HG02884 (cell line): ENCODE measurements around the gene ANKRD11.
A peak's percentile ranks its signal among the peaks of the same experiment; 100 is the strongest.
"Not testable (repeated sequence)": the region's sequence is repeated elsewhere in the genome, so short reads cannot be mapped to it uniquely, and the experiment has no call there.

Experiments used
- ATAC-seq: cut with Tn5 transposase; IDR thresholded peaks from one replicate; pipeline ENCODE4 v1.9.1; 2021; ENCODE audit warnings: mild to moderate bottlenecking, moderate library complexity; ENCODE audit not compliant: unreplicated experiment

Gene ANKRD11

DNA sequence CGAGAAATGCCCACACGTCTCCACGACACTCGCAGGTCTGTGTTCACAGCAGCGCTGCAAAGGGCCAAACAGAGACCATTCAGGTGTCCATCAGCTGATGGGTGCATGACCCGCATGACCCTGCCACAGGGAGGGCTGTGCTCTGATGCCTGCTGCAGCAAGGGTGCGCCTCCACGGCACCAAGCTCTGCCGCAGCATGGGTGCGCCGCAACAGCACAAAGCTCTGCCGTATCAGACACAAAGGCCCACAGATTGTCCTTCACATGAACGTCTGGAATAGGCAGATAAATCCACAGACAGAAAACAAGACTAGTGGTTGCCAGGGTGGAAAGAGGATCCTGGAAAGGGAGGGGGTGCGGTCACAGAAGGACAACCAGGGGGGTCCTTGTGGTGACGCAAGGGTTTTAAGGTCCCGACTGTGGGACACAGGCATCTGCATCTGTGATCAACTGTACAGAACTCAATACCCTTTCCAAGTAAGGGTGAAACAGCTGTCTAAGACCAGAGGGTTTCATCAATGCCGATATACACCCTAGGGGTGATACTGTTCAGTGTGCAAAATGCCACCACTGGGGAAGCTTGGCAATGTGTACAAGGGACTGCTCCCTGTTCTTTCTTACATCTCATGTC lies 121.0 kb downstream of the ANKRD11 start:
- no peak for ATAC-seq

DNA sequence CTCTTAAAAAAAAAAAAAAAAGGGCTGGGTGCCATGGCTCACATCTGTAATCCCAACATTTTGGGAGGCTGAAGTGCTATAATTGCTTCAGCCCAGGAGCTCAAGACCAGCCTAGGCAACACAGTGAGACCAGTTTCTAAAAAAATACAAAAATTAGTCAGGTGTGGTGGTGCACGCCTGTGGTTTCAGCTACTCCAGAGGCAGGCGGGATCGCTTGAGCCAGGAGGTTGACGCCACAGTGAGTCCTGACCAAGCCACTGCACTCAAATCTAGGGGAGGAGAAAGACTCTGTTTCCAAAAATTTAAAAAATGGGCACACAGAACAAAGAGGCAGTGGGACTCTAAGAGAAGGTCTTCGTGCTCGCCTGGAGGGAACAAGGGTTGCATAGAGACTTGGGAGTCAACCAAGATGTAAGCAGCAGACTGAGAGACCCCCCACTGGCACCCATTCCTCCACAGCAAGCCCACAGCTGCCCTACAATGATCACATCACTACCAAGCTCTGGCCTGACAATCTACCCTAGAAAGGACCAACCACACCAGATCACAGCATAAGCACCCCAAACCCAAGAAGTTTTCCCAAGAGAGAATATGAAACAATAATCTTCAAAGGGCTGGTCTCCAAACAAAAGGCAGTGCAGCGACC lies 121.6 kb downstream of the ANKRD11 start:
- ATAC-seq, result no peak

DNA sequence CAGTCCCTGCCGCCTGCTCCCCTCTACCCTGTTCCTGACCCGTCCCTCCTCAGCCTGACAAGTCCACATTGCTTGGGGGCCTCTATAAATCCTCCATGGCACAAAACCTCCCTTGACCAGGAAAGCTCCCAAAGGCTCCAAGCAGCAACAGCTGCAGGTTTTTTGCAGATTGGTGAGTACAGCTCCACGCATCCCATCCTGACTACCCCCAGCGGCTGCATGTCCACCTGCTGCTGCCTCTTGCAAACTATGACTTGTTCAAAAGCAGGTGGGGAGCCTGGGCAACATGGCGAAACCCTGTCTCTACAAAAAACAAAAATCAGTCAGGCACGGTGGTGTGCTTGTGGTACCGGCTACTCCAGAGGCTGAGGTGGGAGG lies 122.8 kb downstream of the ANKRD11 start:
- no peak for ATAC-seq

DNA sequence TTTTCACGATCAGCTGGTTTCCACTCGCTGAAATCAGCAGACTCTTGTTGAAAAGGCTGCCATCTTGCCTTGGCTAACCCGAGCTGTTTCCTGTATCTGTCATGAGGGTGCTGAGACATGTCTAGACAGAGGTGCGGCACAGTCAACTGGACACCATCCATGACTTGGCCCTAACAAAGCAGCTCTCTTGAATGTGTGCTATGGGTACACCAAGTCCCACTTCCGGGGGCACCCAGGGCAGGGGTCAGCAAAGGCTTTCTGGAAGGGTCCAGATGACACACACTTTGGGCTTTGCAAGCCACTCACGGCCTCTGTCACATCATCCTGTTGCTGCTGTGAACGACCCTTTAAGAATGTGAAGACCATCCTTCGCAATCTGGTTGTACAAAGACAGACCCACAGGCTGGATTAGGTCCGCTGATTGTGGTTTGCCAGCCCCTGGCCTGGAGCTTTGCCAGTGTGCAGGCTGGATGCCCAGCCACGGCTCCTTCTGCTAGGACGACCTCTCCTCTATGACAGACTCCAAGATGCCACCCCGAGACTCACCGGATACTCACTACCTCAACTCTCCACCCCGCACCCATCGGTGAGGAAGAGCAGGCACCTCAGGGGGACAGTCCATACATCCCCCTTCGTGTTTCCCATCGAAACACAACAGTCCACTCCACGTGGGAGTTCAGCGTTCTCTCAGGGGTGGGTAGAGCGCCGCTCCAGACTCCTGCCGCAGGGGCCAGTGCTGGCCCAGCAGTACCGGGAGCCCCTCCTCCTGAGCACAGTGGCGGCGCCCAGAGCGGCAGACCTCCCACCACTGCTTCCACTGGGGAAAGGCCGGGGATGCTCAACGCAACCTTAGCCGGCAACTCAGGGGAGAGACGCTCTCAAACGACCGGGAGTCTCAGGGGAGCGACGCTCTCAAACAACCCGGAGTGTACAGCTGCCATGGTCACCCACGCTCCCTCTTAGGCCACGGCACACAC lies 123.5 kb downstream of the ANKRD11 start:
- no peak for ATAC-seq

DNA sequence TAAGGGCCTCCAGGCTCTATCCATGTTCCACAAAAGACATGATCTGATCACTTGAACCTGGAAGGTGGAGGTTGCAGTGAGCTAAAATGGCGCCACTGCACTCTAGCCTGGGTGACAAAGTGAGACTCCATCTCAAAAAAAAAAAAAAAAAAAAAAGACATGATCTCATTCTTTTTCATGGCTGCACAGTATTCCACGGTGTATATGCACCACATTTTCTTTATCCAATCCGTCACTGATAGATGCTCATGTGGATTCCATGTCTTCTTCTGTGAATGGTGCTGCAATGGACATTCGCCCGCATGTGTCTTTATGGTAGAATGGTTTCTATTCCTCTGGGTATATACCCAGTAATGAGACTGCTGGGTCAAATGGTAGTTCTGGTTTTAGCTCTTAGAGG lies 124.4 kb downstream of the ANKRD11 start:
- no peak for ATAC-seq

DNA sequence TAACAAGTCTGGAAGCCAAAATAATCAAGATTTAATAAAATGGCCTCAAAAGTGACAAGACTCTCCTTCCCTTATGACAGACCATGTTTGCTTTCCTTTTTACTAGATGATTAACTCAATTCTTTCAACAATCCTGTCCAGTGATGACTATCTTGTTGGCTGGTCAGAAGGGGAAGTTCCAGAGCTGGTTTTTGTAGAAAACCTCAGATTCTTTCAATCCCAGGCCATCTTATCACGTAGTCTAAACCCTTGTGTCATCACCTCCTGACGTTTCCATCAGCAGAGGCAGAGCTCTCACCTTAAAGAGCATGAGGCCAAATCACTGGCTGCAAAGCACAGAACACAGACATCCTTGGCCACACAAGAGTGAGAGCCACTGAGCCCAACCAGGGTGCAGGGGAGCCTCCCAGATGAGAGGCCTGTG lies 125.3 kb downstream of the ANKRD11 start:
- ATAC-seq, result no peak

DNA sequence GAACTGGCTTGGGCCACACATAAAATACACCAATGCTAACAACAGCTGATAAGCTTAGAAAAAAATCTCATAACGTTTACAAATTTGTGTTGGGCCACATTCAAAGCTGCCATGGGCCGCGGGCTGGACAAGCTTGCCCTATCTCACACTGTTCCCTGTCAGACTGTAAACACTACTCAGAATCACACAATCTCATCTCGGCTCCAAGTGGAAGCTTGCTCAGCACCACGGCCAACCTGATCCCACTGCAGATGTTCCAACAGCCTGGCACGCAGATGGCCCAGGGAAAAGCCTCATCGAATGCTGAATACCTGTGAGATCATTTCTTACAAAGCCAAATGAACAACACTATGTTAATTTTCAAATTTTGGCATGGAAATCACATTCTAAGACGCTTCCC lies 125.8 kb downstream of the ANKRD11 start:
- no peak for ATAC-seq

DNA sequence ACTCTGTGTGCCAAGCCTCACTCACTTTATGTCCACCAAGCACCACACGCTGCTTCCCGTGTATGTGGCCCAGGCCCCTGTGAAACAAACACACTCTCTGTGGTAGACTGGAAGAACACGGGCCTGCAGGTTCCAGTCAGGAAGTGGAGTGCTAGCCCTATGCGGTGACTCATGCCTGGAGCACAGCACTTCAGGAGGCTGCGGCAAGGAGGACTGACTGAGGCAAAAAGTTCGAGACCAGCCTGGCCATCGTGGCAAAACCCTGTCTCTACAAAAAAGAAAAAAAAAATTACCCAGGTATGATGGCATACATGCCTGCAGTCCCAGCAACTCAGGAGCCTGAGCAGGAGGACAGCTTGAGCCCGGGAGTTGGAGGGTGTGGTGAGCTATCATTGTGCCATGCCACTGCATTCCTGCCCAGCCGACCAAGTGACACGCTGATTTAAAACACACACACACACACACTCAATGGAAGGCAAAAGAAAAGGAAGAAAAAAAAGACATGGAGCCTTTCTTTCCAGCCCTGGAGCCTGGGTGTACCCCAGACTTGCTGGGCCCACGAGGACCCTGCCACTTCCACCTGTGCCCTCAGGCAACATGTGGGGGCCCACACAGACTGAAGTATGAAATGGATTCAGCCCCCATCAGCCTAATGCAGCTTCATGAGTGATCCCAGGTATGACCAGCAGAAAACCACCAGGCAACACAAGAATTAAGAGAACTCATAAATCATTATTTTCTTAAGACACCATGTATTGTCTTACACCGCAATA lies 126.6 kb downstream of the ANKRD11 start:
- no peak for ATAC-seq

DNA sequence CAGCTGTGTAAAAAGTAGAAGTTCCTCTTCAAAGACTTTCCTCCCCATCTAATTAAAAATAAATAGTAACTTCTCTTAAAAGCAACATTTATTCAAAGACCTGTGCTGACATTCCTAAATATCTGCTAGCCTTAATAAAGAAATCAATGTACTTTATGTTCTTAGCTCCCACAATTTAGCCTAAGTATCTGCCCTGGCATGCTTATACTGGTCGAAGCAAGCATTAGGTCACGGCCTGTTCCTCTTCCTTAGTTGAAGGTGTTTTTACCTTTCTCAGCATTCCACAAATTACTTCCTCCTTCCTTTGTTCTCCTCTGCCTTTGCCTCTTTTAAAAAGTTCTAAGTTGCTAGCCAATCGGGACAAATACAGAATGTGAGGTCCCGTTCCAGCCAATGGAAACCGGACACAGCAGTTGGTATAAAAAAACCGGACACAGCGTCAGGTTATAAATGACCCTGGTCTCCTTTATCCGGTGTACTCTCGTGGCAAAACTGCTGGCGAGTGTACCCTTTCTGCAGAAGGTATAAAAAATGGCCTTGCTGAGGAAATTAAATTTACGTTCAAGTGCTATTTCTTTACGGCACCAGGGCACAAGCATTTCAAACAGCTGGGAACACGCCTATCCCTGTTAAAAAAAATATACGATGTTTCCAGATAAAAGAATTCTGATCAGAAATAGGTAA lies 127.7 kb downstream of the ANKRD11 start:
- ATAC-seq, result not testable (repeated sequence)

DNA sequence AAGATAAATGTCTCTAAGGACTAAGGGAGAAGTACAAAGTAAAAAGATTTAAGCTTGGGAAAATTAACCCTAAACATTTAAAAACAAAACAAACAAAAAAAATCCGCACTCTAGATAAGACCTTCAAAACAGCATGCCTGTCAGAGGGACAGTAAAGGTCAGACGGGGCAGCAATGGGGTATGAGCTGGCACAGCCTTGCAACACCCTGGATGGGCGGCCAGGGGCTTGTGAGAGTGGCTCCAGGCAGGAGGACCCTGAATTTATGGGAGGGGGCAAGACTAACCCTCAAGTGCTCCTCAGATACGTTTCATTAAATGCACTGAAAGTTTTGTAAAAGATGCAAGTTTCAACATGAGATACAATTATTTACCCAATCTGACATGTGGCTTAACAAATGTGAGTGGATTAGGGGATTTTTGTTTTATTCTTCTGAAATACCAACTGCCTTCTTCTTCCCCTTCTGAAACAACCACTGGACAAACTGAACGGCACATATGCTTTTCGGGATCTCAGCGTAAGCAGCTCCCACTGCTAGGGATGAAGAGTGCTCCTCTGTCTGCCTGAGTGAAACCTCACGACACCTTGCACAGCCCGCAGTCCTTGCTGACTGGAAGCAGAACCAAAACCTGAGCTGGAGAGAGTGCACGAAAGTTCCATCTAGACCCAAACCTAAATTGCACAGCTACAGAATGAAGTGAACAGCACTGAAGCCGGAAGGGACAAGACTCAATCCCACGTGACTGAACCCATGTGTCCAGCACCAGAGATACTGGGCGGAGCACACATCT lies 128.4 kb downstream of the ANKRD11 start:
- ATAC-seq, result peak; percentile 43

DNA sequence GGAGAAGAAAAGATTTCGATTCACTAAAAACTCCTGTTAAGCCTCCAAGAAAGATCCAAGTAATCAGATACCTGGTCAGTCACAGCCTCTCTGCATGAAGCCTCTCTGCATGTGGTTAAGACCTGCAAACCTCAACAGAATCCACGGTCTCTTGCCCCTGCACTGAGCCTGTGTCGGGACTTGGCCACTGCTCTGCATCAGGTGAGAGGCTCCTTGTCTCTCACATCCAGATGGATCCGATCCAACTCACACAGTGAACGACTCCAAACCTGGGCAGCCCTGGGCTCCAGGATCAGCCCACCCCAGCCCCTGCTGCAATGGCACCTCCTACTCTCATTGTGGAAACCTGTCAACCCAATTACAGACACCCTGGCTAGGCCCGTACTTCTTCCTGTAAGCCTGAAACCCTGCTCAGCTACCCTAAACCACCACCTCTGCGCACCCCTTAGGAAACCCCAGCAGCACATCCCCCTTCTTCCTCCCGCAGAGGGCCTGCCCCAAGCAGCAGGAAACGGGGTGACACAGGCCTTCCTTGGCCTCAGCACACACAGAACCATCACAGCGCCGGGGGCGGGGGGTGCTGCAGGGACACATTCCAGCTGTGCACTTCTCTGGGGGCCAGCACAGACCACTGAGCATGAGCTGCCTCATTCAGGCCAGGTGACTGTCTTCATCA lies 129.5 kb downstream of the ANKRD11 start:
- ATAC-seq, result peak; percentile 52

DNA sequence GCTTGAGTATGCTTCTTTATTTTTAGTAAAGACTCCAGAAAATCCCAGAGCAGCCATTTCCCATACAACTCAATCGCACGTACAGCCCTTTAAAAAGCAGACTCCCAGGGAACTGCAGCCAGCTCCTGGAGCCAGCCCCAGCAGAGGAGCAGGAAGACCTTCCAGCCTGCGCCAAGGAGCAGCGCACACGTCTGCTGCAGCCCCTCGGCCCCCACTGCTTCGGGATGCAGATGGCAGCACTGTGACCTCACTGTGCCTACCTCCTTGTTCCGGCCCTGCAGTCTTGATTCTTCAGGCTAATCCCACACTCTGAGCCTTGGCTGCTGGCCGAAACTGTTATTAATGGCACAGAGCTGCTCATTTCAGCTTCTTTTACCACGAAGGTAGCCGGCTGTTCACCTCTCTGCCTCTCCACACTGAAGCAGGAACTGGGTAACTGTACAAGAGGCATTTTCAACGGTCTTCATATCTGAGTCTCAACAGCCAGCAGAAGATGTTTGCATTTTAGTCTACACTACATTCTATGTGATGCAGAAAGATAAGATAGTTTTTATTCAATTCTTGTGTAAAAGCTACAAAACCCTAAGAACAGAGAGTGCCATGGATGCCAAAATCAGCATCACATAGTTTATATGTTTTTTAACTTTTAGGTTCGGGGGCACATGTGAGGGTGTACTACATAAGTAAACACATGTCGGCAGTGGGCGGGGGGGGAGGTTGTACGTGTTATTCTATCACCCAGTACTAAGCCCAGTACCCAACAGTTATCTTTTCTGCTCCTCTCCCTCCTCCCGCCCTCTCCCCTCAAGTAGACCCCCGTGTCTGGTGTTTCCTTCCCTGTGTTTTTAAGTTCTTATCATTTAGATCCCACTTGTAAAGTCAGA lies 130.9 kb downstream of the ANKRD11 start:
- ATAC-seq, result no peak

DNA sequence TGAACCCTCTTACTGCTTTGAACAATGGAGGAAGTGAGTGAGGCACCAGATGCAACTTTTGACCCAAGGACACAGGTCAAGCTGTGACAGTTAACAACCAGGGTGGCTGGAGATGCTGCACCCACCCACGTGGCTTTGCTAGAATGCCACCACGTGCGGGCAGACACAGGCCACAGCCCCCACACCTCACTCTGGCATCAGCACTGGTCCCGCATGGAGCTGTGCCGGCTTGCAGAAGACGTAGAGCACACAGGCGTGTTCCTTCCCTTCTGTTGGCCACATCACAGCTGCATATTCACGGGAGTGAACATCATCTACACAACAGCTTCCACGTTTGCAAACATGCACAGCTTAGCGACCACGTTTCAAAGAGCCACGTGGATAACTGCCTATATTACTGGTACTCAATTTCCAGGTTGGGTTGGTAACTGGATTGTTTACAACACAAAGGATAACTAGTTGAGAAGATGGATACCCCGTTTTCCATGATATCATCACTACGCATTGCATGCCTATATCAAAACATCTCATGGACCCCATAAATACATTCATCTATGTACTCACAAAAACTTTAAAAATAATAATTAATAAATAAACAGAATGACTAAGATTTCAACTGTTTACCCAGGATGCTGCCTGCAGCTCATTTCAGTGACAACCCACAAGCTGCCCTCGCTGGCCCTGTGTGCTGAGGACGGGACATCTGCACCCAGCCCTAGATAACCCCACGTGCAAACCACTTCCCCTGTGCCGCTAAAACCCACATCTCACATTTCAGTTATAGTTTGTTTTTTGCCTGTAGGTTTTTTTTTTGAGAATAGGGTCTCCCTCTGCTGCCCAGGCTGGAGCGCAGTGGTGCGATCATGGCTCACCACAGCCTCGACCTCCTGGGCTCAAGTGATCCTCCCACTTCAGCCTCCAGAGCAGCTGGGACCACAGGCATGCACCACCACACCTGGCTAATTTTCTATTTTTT lies 132.0 kb downstream of the ANKRD11 start:
- no peak for ATAC-seq

DNA sequence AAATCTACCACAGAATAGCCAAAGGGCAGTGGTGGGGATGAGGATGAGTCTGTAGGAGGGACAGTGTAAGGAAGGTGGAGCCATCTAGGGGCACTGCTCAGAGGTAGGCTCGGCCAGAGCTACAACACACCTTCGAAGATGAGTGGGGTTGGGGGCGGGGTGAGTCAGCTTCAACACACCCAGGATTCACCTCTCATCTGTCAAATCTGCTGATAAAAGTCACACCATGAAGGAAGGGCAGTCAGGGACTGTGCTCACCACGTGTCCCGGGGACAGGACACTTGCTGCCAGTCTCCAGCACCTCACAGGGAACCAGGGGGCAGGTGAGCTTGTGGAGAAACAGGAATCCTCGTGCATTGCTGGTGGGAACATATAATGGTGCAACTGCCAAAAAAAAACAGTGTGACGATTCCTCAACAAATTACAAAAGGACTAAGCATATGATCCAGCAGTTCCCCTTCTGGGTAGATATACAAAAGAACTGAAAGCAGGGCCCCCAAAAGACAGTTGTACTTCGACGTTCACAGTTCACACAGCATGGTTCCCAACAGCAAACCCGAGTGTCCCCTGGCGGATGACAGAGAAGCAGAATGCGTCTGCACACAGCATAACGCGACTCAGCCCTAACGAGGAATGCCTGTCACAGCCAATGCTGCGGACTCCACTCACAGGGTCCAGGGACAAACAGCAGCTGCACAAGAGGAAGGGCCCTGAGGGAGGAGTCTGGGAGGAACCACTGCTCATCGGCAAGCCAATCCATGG lies 133.1 kb downstream of the ANKRD11 start:
- no peak for ATAC-seq

DNA sequence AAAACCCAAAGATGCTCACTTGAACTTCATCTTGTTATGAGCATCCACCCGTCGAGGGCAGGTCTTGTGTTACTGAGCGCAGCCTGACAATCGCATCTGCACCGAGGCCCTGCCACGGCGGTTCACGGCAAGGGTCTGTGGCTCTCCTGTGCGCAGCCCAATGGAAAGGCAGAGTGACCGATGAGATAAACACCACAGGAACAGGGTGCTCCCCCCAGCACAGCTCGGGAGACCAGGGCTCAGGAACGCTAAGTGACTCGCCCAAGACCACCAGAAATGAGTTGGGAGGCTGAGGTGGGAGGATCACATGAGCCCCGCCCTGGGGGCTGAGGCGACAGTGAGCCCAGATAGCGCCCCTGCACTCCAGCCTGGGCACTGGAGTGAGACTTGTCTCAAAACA lies 134.7 kb downstream of the ANKRD11 start:
- ATAC-seq, result no peak

DNA sequence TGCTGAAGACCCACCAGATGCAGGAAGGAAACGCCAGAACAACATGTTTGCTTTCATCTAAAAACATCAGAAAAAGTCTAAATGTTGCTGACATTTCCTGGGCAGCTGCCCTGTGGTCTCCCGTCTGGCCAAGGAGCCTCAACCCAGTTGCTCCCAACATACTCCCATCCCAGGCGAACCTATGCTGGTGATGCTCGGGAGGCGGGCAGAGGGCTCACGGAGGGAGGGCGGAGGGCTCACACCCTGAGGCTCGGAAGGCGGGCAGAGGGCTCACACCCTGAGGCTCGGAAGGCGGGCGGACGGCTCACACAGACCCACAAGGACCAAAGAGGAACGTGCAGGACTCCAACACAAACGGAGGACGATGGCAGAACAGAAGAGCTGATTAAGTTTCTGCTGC lies 135.4 kb downstream of the ANKRD11 start:
- no peak for ATAC-seq
